Fibroblast of lung (primary cell): ENCODE results near the gene MROH7. TPM values are rescaled to one million over a fixed set of nuclear protein-coding genes. Genes with fewer than 3 reads are reported as not detected.

Experiments
- DNase-seq, 2 donors: peaks; one replicate each; pipeline versions ENCODE4 v3.0.0 to v3.0.0-alpha.2; 2010; ENCODE audit warnings: low read depth in 2 of 2
- H2AFZ ChIP-seq: 2 replicates; pipeline ENCODE4 v1.5.1; 2012; ENCODE audit warnings: low read length, control low read depth, inconsistent platforms
- H3K27ac ChIP-seq: 2 replicates; pipeline ENCODE4 v1.5.1; 2011; ENCODE audit warnings: low read length, control low read depth; ENCODE audit not compliant: insufficient read depth
- H3K27me3 ChIP-seq: 2 replicates; pipeline ENCODE4 v1.5.1; 2011; ENCODE audit warnings: mild to moderate bottlenecking, low read length; ENCODE audit not compliant: control insufficient read depth, insufficient read depth
- H3K36me3 ChIP-seq: 2 replicates; pipeline ENCODE4 v1.5.1; 2011; ENCODE audit warnings: low read length; ENCODE audit not compliant: control insufficient read depth, insufficient read depth
- H3K4me1 ChIP-seq: 2 replicates; pipeline ENCODE4 v1.5.1; 2011; ENCODE audit warnings: low read length; ENCODE audit not compliant: control insufficient read depth, insufficient read depth; ENCODE audit errors: extremely low read depth
- H3K4me2 ChIP-seq: 2 replicates; pipeline ENCODE4 v1.5.1; 2011; ENCODE audit warnings: low read length, control low read depth; ENCODE audit not compliant: insufficient read depth; ENCODE audit errors: extremely low read depth
- H3K4me3 ChIP-seq, 4 experiments: fragments of 200-600 bp in 1 of 4; sonication (generic) in 1 of 4; replicated peaks in 1 of 4; 2 replicates each; pipeline ENCODE4 v1.5.1; 2011 to 2016; ENCODE audit warnings: low read length in 4 of 4, low read depth in 3 of 4, mild to moderate bottlenecking in 3 of 4, control low read depth in 2 of 4, inconsistent platforms in 1 of 4, mixed read lengths in 1 of 4; ENCODE audit not compliant: insufficient read depth in 1 of 4; ENCODE audit errors: control extremely low read depth in 1 of 4
- H3K79me2 ChIP-seq: 2 replicates; pipeline ENCODE4 v1.5.1; 2012; ENCODE audit warnings: mild to moderate bottlenecking, low read length, inconsistent platforms; ENCODE audit not compliant: control insufficient read depth, insufficient read depth
- H3K9ac ChIP-seq: 2 replicates; pipeline ENCODE4 v1.5.1; 2011; ENCODE audit warnings: mild to moderate bottlenecking, low read length, control low read depth; ENCODE audit not compliant: insufficient read depth
- H3K9me3 ChIP-seq: 2 replicates; pipeline ENCODE4 v1.5.1; 2012; ENCODE audit warnings: low read depth, low read length; ENCODE audit not compliant: control insufficient read depth, insufficient read depth
- H4K20me1 ChIP-seq: 2 replicates; pipeline ENCODE4 v1.5.1; 2011; ENCODE audit warnings: low read length; ENCODE audit not compliant: control insufficient read depth, insufficient read depth; ENCODE audit errors: extremely low read depth
- CTCF ChIP-seq, 2 donors: IDR thresholded peaks in 1 of 2; conservative IDR thresholded peaks in 1 of 2; 1 replicate in 1 of 2; 2 replicates in 1 of 2; pipeline ENCODE4 v1.5.1; 2011 to 2012; ENCODE audit warnings: low read length in 2 of 2, control low read depth in 1 of 2, inconsistent platforms in 1 of 2, low read depth in 1 of 2, mild to moderate bottlenecking in 1 of 2
- EZH2 ChIP-seq: IDR thresholded peaks from 2 replicates; pipeline ENCODE4 v1.5.1; 2012; ENCODE audit warnings: low read length, control low read depth, mild to moderate bottlenecking; ENCODE audit errors: missing control alignments
- polyA plus RNA-seq, 2 donors: library from polyadenylated mRNA; depleted of rRNA in 1 of 2; stranded (reverse) in 1 of 2; unstranded in 1 of 2; fragments of >200 nt; gene quantifications; 2 replicates each; pipeline ENCODE4 v1.2.1, GENCODE V29; 2011 to 2012; ENCODE audit warnings: missing spikeins in 1 of 2
- total RNA-seq: library from RNA; depleted of rRNA; stranded (reverse); fragments of >200 nt; gene quantifications from 2 replicates; pipeline ENCODE4 v1.2.1, GENCODE V29; 2014

Gene MROH7
- total and polyA plus RNA-seq, 2 donors (not counting 1 experiment from before 2014, with no cell fraction given) = 0.01 to 0.33 TPM

- Histone ChIP-seq H3K9ac (no peak overlapping the region), H3K36me3 (no peaks in the 10 kb centered on the region), H3K27me3 (no peaks in the 10 kb centered on the region), H2AFZ (no peak overlapping the region), H3K4me1 (no peaks in the 10 kb centered on the region), H3K79me2 (no peaks in the 10 kb centered on the region), H3K4me3 (no peak overlapping the region), H3K4me2 (no peak overlapping the region), H3K9me3 (no peaks in the 10 kb centered on the region), H3K27ac (no peak overlapping the region), H4K20me1 (no peaks in the 10 kb centered on the region)
- TF ChIP-seq CTCF (conservative IDR thresholded peaks at IDR 0.05 in 1 of 2, IDR thresholded peaks at IDR 0.05 in 1 of 2; ENCODE audit: low read depth in 1 of 2, low read length in 2 of 2) (no peak), EZH2 (no peak)
- no peak for DNase-seq
Observed at GRCh38 chr1:54698346-54698745, 56.8 kb downstream of the MROH7 start.

GRCh38 chr1:54699936-54700525 is 58.4 kb downstream of the MROH7 start:
- no peak overlapping the region for H2AFZ ChIP-seq
- DNase-seq = no peak
- no peak overlapping the region for H3K4me3 ChIP-seq
- H3K79me2 ChIP-seq = no peaks in the 10 kb centered on the region
- H3K9me3 ChIP-seq = no peaks in the 10 kb centered on the region
- H3K27ac ChIP-seq = no peak overlapping the region
- no peak overlapping the region for H3K9ac ChIP-seq
- no peaks in the 10 kb centered on the region for H3K4me1 ChIP-seq
- H3K27me3 ChIP-seq = no peaks in the 10 kb centered on the region
- TF ChIP-seq EZH2 (no peak), CTCF (conservative IDR thresholded peaks at IDR 0.05 in 1 of 2, IDR thresholded peaks at IDR 0.05 in 1 of 2; ENCODE audit: low read depth in 1 of 2, low read length in 2 of 2) (no peak)
- no peak overlapping the region for H3K4me2 ChIP-seq
- no peaks in the 10 kb centered on the region for H3K36me3 ChIP-seq
- no peaks in the 10 kb centered on the region for H4K20me1 ChIP-seq

- H3K36me3 ChIP-seq = no peaks in the 10 kb centered on the region
- H3K4me1 ChIP-seq = no peaks in the 10 kb centered on the region
- no peak for DNase-seq
- H3K4me2 ChIP-seq = no peak overlapping the region
- no peaks in the 10 kb centered on the region for H4K20me1 ChIP-seq
- no peak overlapping the region for H3K4me3 ChIP-seq
- H3K9me3 ChIP-seq = no peaks in the 10 kb centered on the region
- no peak overlapping the region for H3K9ac ChIP-seq
- H3K27ac ChIP-seq = no peak overlapping the region
- H3K27me3 ChIP-seq = no peaks in the 10 kb centered on the region
- H2AFZ ChIP-seq = no peak overlapping the region
- TF ChIP-seq EZH2 (no peak), CTCF (conservative IDR thresholded peaks at IDR 0.05 in 1 of 2, IDR thresholded peaks at IDR 0.05 in 1 of 2; ENCODE audit: low read depth in 1 of 2, low read length in 2 of 2) (no peak)
- no peaks in the 10 kb centered on the region for H3K79me2 ChIP-seq
Observed at GRCh38 chr1:54701066-54701465, 59.5 kb downstream of the MROH7 start.
